AG10803 (cell line): ENCODE results near the gene ADARB1.

Experiments
- DNase-seq: peaks from one replicate; pipeline ENCODE4 v3.0.0; 2010; ENCODE audit warnings: low read depth
- H3K4me3 ChIP-seq: 2 replicates; pipeline ENCODE4 v1.5.1; 2011; ENCODE audit warnings: mild to moderate bottlenecking, low read length, control low read depth
- TF ChIP-seq, protein P1 (sequence below): conservative IDR thresholded peaks from 2 replicates; pipeline ENCODE4 v1.5.1; 2011; ENCODE audit warnings: mild to moderate bottlenecking, low read length, control low read depth, inconsistent platforms

Gene ADARB1

DNA sequence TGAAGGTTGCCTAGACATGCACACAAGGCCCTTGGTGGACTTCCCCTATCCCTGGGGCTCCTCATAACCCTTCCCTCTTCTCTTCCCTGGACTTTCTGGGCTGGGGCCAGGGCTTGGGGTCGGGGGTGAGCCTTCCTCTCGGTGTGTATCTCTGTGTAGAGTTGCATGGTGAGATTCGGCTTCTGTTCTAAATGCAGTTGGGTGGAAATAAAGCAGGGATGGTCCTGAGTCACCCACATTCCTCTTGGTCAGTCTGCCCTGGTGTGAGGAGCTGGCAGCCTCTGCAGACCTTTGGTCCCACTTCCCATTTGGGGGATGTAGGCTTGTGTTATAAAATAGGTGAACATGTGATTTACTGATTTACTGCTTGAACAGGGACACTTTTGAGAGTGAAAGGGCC is 38.0 kb downstream of the ADARB1 start:
- DNase-seq = no peak
- TF ChIP-seq, protein P1, sequence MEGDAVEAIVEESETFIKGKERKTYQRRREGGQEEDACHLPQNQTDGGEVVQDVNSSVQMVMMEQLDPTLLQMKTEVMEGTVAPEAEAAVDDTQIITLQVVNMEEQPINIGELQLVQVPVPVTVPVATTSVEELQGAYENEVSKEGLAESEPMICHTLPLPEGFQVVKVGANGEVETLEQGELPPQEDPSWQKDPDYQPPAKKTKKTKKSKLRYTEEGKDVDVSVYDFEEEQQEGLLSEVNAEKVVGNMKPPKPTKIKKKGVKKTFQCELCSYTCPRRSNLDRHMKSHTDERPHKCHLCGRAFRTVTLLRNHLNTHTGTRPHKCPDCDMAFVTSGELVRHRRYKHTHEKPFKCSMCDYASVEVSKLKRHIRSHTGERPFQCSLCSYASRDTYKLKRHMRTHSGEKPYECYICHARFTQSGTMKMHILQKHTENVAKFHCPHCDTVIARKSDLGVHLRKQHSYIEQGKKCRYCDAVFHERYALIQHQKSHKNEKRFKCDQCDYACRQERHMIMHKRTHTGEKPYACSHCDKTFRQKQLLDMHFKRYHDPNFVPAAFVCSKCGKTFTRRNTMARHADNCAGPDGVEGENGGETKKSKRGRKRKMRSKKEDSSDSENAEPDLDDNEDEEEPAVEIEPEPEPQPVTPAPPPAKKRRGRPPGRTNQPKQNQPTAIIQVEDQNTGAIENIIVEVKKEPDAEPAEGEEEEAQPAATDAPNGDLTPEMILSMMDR = no peak
- H3K4me3 ChIP-seq = no peak overlapping the region

DNA sequence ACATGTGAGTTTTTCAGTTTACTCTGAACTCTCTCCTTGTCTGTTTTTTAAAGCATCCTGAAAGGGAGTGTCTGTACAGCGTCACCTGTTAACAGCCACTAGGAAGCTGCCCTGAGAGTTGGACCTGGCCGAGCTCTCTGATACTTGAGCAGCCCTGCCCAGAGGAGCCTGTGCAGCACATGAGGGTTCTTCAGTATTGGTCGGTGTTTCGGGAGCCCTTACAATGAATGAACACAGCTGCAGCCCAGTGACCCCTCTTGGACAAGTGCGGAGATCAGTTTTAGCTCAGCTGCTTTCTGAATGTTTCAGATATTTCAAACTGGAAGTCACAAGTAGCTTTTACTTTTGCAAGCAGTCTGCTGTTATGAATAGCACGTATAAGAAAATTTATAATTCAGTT is 39.2 kb downstream of the ADARB1 start:
- no peak overlapping the region for H3K4me3 ChIP-seq
- TF ChIP-seq, protein P1 = no peak
- no peak for DNase-seq

DNA sequence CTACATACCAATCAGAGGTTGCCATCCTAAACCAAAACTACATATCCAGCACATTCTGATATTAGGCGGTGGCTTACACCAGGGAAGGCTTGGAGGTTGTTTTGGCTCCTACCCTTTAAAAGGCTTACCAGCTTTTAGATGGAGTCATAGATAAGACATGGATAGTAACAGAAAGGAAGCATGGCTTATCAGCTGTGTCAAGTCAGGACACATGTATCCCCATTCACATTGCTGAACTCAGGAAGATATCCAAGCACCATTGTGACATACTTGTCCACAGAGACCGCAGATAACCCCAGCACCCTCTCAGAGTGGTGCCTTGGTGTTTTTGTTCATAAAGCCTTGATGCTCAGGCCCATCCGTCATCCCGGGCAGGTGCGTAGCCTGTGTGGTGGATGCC is 39.7 kb downstream of the ADARB1 start:
- DNase-seq = no peak
- H3K4me3 ChIP-seq = no peak overlapping the region
- TF ChIP-seq, protein P1 = no peak

DNA sequence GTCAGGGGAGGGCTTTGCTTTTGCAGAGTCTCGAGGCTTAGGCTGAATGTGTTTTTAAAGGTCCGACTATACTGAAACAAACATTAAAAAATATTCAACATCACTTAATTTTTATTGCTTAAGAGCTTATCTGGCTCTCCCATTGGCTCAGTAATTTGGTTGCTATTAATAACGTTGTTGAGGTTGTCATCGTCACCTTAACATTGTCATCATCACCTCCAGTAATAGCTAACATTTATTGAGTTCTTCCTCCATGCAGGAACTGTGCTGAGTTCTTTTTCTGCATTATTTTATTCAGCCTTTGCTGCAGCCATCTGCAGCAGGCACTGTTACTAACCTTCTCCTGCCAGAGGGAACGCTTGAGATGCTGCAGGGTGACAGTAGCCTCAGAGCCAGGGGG is 40.1 kb downstream of the ADARB1 start:
- TF ChIP-seq, protein P1 = no peak
- H3K4me3 ChIP-seq = no peak overlapping the region
- DNase-seq = no peak

DNA sequence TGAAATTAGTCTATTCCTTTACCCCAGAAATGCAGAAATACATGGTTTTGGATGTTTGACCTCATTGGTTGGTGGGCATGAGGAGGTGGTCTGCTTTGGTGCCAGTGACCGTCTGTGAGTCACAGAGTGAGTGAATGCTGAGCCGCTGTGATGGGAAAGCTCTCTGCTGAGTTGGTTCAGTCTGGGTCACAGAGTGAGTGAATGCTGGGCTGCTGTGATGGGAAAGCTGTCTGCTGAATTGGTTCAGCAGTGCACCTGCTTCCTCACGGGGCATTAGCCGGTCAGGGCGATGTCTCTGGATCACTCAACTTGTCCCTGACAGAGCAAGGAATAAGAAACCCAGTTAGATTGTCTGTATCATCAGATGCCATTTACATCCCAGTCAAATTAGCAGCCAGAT is 40.8 kb downstream of the ADARB1 start:
- DNase-seq = no peak
- no peak overlapping the region for H3K4me3 ChIP-seq
- TF ChIP-seq, protein P1 = no peak

DNA sequence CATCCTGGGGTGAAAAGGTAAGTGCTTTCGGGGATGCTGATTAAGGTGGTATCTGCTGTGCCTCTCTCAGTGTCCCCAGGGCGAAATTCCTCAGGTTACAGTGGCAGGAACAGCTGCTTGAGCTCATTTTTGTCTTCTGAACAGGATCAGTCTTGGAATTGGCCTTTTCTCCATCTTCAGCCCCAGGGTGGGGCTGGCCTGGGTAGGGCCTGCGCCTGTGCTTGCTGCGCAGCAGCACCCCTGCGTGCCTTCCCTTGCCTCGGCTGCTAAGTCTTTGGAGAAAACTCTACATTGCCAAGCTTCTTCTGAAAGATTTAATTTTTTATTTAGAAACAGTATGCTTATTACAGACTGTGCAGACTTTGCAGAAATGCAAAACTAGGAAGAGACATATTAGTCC is 41.7 kb downstream of the ADARB1 start:
- no peak for DNase-seq
- TF ChIP-seq, protein P1 = no peak
- no peak overlapping the region for H3K4me3 ChIP-seq

DNA sequence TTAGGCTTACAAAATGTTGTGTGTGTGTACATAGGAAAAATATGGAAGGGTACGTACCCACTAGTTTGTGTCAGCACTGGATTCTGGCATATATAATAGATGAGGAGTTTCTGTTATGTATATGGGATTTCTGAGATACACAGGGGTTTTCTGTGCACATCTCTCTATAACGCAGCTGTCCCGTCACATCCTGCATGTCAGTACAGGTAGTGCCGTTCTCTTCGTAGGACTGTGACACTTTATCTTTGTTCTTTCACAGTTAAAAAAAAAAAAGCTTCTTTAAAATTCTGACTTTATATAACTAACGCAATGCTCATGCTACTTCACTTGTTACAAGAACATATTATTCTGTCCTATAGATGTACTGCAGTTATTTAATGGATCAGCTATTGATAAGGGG is 42.9 kb downstream of the ADARB1 start:
- no peak for DNase-seq
- TF ChIP-seq, protein P1 = no peak
- no peak overlapping the region for H3K4me3 ChIP-seq
